HuH-7 (cell line): Measurements from ENCODE around the gene ASB2.

Experiments
- DNase-seq: peaks from one replicate; pipeline ENCODE4 v3.0.0; 2011; ENCODE audit warnings: low spot score

The ASB2 gene

GRCh38 chr14:93926873-93927799, 49.2 kb downstream of the ASB2 start, which contains the start of gene FAM181A:
Gene FAM181A, plus strand, starts transcription at chr14:93927344. Its CDS starts 942 bp downstream, at chr14:93928286.
- DNase-seq: no peak

GRCh38 chr14:93926245-93926872, 50.0 kb downstream of the ASB2 start:
- no peak for DNase-seq

DNA sequence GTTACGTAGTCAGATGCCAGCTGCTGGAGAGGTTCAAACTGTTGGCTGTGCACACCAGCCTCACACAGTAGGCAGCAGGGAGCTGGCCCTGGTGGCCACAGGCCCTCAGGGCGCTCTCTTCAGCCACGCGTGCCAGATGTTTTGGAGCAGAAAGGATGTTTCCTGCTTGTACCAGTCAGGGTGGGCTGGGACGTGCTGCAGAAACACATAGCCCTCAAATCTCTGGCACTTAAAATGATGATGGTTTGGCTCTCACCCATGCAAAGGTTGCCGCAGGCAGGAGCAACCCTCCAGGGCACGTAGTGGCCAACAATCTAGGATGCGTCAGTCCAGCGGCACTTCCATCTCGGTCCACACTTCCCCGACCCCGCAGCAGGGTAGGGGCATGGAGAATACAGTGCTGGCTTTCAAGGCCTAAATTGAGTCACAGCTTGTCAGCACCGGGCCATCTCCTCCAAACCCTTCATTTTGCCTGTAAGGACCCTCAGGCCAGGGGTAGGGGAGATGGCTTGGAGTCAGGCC, 50.9 kb downstream of the ASB2 start:
- DNase-seq: no peak

DNA sequence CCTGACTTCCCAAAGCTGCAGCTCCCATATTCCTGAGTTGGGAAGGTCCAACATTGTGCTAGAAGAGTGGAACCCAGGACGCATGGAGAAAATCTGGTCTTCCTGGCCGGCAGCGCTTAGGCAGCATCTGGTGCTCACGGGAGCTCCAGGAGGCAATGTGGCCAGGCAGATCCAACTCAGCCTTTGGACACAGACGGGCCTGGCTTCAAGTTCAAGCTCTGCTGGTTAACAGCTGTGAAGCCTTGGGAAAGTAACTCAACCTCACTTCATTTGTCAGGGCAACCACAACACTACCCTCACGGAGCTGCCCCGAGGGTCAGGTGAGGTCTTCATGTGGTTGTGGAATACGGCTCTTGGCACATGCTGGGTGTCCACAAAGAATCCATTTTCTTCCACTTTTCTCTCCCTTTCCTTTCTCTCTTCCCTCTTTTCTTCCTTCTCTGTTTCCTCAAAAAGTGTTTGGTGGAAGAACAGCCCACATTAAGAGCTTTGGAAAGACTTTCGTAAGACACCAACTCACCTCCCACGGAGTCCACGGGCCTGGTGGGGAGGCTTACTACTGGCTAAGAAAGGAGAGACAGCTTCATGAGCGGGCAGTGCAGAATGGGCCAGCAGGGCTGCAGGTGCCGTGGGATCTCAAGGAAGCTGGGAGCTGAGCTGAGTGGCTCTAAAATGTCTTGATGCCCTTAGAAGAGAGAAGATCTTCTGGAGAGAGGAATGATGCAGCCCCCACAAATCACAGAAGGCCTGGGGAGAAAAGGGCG, 51.6 kb downstream of the ASB2 start:
- DNase-seq: no peak

DNA sequence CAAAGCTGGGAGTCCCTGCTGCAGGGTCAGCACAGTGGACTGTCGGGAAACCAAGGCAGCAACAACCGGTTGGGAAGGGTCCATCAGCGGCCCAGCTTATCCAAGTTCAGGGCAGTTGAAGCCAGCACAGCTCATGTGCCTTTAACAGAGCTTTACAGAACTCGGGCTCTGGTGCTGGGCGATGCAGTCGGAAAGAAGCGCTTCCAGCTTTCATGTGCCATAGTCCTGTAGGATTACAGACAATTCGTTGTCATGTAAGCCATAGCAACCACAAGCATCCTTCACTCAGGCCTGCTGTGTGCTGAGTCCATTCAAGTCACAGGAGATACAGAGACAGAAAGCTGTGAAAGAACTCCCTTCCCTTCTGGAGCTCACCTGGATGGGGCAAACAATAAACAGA, 52.7 kb downstream of the ASB2 start:
- no peak for DNase-seq

DNA sequence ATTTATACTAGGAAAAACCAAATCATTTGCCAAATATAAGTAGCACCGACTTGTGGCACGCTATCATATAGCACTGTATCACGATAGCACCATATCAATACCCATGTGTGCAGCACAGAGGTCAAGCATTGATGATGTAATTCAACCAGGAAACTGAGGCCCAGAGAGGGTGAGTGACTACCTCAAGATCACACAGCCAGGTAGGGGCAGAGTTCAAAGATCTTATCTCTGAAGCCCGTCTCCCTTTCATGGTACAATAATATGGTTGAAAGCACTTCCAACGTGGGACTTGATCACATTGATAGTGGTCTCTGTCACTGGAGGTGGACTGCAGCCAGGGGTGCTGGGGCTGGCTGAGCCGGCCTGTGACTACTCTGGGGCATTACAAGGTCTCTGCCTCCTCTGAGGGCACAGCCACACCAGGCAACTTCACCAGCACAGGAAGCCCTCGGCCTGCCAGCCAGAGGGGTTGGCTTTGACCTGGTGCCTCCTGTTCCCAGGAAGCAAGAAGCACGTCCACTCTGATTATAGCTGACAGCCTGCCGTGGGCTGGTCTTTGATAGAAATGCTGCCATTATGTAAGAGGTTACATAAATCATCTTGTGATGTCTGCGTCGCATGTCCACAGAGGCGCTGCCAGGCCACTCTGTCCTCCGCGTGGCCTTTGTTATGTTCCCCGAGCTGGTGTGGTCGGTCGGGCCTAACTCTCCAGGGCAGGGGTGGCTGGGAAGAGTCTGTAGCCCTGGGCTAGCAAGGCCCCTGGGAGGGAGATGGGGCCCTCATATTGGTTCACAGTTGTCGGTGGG, 55.2 kb downstream of the ASB2 start:
- DNase-seq: no peak

- no peak for DNase-seq
These were observed 59.2 kb downstream of the ASB2 start for GRCh38 chr14:93917141-93917540.

DNA sequence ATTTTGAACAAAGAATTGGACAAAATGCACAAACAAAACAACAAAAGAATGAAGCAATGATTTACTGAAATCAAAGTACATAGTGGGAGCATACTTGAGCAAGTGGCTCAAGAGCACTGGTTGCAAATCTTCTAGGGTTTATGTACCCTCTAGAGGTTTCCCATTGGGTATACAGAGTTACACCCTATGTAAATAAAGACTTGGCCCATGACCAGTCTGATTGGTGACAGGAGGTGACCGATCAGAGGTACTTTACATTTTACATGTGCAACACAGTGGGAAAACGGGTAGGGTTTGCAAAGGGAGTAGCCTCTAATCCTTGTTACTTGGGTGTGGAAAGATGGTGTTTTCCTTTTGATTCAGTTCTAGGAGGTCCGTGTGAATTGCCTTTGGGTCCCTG, 59.9 kb downstream of the ASB2 start:
- no peak for DNase-seq

GRCh38 chr14:93915800-93916199, 60.6 kb downstream of the ASB2 start:
- DNase-seq: no peak

DNA sequence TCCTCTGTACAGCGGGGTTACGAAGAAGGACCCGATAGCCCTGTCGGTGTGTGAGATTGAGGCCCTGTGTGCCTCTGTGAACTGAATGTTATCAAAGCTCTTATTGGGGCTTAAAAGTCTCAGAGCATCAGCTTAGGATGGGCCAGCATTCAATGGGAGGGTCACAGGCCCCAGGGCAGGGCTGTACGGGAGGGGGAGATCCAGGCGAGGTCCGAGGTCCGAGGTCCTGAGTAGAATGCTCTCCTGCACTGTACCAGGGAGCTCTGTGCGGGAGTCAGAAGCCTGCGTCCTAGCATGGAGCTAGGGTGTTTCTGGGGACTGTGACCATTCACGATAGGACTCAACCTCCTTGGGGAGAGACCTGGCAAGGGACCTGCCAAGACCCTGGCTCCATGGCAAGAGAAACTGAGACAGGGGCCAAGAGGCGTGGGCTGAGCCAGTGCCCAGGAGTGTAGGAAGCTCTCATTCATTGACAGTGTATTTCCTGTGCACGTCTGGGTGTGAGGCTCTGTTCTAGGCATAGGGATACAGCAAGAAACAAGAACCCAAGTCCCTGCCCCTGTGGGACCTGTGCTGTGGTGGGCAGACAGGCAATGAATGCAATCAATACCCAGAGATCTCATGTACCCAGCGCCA, 61.2 kb downstream of the ASB2 start:
- no peak for DNase-seq

- DNase-seq: no peak
These were observed 62.1 kb downstream of the ASB2 start for GRCh38 chr14:93914278-93914677.

DNA sequence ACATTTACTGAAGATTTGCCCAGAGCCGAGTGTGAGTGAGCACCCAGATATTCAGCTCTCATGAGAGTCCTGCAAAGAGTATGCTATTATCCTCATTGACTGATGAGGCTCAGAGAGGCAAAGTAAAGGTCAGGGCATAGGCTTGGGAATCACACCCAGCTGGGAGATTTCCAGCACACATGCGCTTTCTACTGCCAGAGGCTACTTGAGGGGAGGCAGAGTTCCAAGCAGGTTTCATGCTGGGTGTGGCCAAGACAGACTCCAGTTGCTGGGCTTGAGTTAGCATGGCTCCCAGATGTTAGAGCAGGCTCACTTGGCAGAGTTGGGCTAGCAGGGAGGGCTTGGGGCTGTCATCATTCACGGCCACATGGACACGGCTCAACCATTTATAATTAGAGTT, 63.6 kb downstream of the ASB2 start:
- DNase-seq: no peak

DNA sequence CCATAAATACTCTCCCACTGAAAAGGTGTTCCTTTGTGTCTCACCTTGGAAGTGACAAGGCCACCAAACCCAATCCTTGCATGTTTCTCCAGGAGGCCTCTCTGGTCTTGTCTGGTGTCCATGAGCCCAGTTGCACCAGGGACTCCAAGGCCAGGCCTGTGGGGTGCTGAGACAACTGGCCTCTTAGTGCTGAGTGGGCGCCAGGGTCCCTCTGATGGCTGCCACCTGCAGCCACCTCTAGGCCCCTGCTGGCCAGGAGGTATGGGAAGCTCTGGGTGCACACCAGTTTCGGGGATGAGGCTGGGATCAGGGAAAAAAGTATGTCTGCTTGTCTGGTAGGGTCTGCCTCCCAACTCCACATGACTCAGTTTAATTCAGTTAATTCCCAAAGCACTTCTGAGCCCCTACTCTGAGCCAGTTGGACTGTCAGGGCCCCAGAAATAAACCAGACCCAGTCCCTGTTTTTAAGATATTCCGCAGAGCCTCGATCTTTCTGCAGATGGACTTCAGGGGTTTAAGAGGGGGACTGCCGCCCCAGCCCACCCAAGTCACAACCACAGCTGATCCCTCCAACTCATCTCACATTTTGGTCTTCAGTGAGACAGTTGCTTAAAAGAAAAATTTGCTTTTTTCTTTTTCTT, 64.3 kb downstream of the ASB2 start:
- no peak for DNase-seq

GRCh38 chr14:93909429-93910128, 66.8 kb downstream of the ASB2 start:
- no peak for DNase-seq

GRCh38 chr14:93906341-93907329, 69.7 kb downstream of the ASB2 start:
- peak; percentile 71 for DNase-seq

DNA sequence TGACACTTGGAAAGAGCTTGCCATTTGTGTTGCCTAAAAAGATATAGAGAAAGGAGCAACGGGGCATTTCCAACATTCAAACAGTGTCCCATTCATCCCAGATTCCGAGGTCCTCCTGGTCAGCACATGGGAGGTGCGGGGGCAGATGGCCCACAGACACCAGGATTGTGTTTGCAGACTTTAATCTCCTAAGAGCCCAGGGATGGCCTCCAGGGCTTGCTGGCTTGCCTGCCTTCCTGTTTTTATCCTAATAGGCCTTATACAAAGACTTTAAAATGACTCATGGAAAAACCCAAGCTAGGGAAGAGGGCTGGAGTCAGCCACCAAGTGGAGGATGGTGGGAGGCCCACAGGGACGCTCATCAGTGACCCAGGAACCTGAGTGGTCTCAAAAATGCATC, 70.7 kb downstream of the ASB2 start:
- DNase-seq: no peak

- DNase-seq: peak; percentile 44
These were observed 72.8 kb downstream of the ASB2 start for GRCh38 chr14:93903342-93904184.
